SU-DHL-6 (cell line): Measurements from ENCODE around the gene PPP1R3G.

Experiments used
- H2AFZ ChIP-seq: fragments of 200-600 bp; sonication (generic); 2 replicates; pipeline ENCODE4 v1.6.1; 2014; ENCODE audit warnings: low read depth, mild to moderate bottlenecking, moderate library complexity, mixed read lengths, antibody characterized with exemption, low read length; ENCODE audit not compliant: severe bottlenecking
- H3F3A ChIP-seq: fragments of 200-600 bp; shearing (Covaris generic); 2 replicates; pipeline ENCODE4 v1.6.0; 2016; ENCODE audit warnings: antibody characterized with exemption, mild to moderate bottlenecking; ENCODE audit not compliant: insufficient read depth
- H3K27ac ChIP-seq: fragments of 200-600 bp; sonication (generic); 2 replicates; pipeline ENCODE4 v1.5.1; 2016; ENCODE audit warnings: low read depth, mild to moderate bottlenecking, low read length, moderate library complexity, mixed read lengths
- H3K27me3 ChIP-seq: fragments of 200-600 bp; sonication (generic), shearing (Covaris generic); 2 replicates; pipeline ENCODE4 v1.6.0; 2014; ENCODE audit warnings: mild to moderate bottlenecking, low read length
- H3K36me3 ChIP-seq: fragments of 200-600 bp; sonication (generic); 2 replicates; pipeline ENCODE4 v1.6.1; 2014; ENCODE audit warnings: mild to moderate bottlenecking, low read length, mixed read lengths
- H3K4me2 ChIP-seq: fragments of 300-600, 200-600 bp; shearing (Covaris generic), sonication (generic); 2 replicates; pipeline ENCODE4 v1.6.0; 2014; ENCODE audit warnings: low read length, low read depth, mild to moderate bottlenecking; ENCODE audit not compliant: poor library complexity, severe bottlenecking
- H3K4me3 ChIP-seq: fragments of 200-600 bp; sonication (generic); 2 replicates; pipeline ENCODE4 v1.5.1; 2014; ENCODE audit warnings: antibody characterized with exemption, low read length, mild to moderate bottlenecking, mixed read lengths; ENCODE audit not compliant: insufficient read depth, poor library complexity, severe bottlenecking
- H3K79me2 ChIP-seq: fragments of 200-600 bp; sonication (generic); 2 replicates; pipeline ENCODE4 v1.6.1; 2014; ENCODE audit warnings: mild to moderate bottlenecking, low read length, moderate library complexity; ENCODE audit not compliant: insufficient read depth
- H3K9ac ChIP-seq: fragments of 200-600 bp; sonication (generic); 2 replicates; pipeline ENCODE4 v1.7.0; 2014; ENCODE audit warnings: mild to moderate bottlenecking, low read length
- H3K9me2 ChIP-seq: fragments of 200-600 bp; sonication (generic); replicated peaks from 2 replicates; pipeline ENCODE4 v1.6.1; 2014; ENCODE audit warnings: low read length; ENCODE audit not compliant: insufficient read depth
- H3K9me3 ChIP-seq: fragments of 200-600 bp; sonication (generic); 2 replicates; pipeline ENCODE4 v1.6.1; 2014; ENCODE audit warnings: low read length, mixed read lengths; ENCODE audit not compliant: insufficient read depth
- H4K20me1 ChIP-seq: fragments of 200-600 bp; sonication (generic); 2 replicates; pipeline ENCODE4 v1.6.1; 2014; ENCODE audit warnings: low read depth, mild to moderate bottlenecking, antibody characterized with exemption, low read length, moderate library complexity, mixed read lengths
- EZH2phosphoT487 ChIP-seq: fragments of 200-600 bp; sonication (generic), shearing (Covaris generic); conservative IDR thresholded peaks from 2 replicates; pipeline ENCODE4 v1.6.1; 2018; ENCODE audit warnings: mild to moderate bottlenecking, antibody characterized with exemption, low read length, moderate library complexity, mixed read lengths
- TF ChIP-seq, protein P1 (sequence below): fragments of 200-600 bp; sonication (generic); IDR thresholded peaks from one replicate; pipeline ENCODE4 v1.5.1; 2017; ENCODE audit warnings: antibody characterized with exemption, mild to moderate bottlenecking, low read length, moderate library complexity; ENCODE audit not compliant: insufficient read depth, poor library complexity, severe bottlenecking

The PPP1R3G gene

GRCh38 chr6:5073992-5074391, 11.1 kb upstream of the PPP1R3G start:
- no peak for TF ChIP-seq EZH2phosphoT487
- TF ChIP-seq, protein P1, sequence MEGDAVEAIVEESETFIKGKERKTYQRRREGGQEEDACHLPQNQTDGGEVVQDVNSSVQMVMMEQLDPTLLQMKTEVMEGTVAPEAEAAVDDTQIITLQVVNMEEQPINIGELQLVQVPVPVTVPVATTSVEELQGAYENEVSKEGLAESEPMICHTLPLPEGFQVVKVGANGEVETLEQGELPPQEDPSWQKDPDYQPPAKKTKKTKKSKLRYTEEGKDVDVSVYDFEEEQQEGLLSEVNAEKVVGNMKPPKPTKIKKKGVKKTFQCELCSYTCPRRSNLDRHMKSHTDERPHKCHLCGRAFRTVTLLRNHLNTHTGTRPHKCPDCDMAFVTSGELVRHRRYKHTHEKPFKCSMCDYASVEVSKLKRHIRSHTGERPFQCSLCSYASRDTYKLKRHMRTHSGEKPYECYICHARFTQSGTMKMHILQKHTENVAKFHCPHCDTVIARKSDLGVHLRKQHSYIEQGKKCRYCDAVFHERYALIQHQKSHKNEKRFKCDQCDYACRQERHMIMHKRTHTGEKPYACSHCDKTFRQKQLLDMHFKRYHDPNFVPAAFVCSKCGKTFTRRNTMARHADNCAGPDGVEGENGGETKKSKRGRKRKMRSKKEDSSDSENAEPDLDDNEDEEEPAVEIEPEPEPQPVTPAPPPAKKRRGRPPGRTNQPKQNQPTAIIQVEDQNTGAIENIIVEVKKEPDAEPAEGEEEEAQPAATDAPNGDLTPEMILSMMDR = no peak
- Histone ChIP-seq H3K79me2 (no peaks in the 10 kb centered on the region), H3F3A (no peaks in the 10 kb centered on the region), H3K36me3 (no peaks in the 10 kb centered on the region), H2AFZ (no peak overlapping the region), H3K4me3 (no peak overlapping the region), H3K9me2 (no peaks in the 10 kb centered on the region), H3K9me3 (no peaks in the 10 kb centered on the region), H4K20me1 (no peaks in the 10 kb centered on the region), H3K27me3 (no peaks in the 10 kb centered on the region), H3K4me2 (no peak overlapping the region), H3K27ac (no peak overlapping the region), H3K9ac (no peak overlapping the region)

GRCh38 chr6:5076931-5077330, 8.2 kb upstream of the PPP1R3G start:
- Histone ChIP-seq H4K20me1 (no peaks in the 10 kb centered on the region), H3K27ac (no peak overlapping the region), H3K4me3 (no peak overlapping the region), H3K4me2 (no peak overlapping the region), H3K9ac (no peak overlapping the region), H3K36me3 (no peaks in the 10 kb centered on the region), H3K9me3 (no peaks in the 10 kb centered on the region), H3K9me2 (no peaks in the 10 kb centered on the region), H3K79me2 (no peaks in the 10 kb centered on the region), H2AFZ (no peak overlapping the region), H3K27me3 (no peaks in the 10 kb centered on the region), H3F3A (no peaks in the 10 kb centered on the region)
- no peak for TF ChIP-seq EZH2phosphoT487
- TF ChIP-seq, protein P1 = no peak

GRCh38 chr6:5078121-5078669, 6.9 kb upstream of the PPP1R3G start:
- Histone ChIP-seq H3K9ac (no peak overlapping the region), H3K9me2 (no peaks in the 10 kb centered on the region), H2AFZ (no peak overlapping the region), H3K9me3 (no peaks in the 10 kb centered on the region), H3F3A (no peaks in the 10 kb centered on the region), H4K20me1 (no peaks in the 10 kb centered on the region), H3K79me2 (no peaks in the 10 kb centered on the region), H3K4me3 (no peak overlapping the region), H3K27me3 (no peaks in the 10 kb centered on the region), H3K36me3 (no peaks in the 10 kb centered on the region), H3K27ac (no peak overlapping the region), H3K4me2 (no peak overlapping the region)
- TF ChIP-seq, protein P1 = peak; percentile 20
- TF ChIP-seq EZH2phosphoT487 = no peak
